ENCODE data around the gene ARHGAP6. TPM values are rescaled to one million over a fixed set of nuclear protein-coding genes. Genes with fewer than 3 reads are reported as not detected.

ARHGAP6 gene
- total and polyA plus RNA-seq, 2 experiments from 2014 or later: 0.26 to 0.59 TPM

GRCh38 chrX:11464836-11465463 lies 200.8 kb downstream of the ARHGAP6 start:
- H3K9me2 ChIP-seq (ENCODE audit: insufficient read depth): no peaks in the 10 kb centered on the region
- Mint-ChIP-seq H3K4me1 (no peaks in the 10 kb centered on the region), H3K27me3 (ENCODE audit: insufficient read depth, low read depth, poor library complexity) (peaks cover 4% of the 10 kb centered on the region), H3K9me3 (no peaks in the 10 kb centered on the region), H3K4me3 (no peak overlapping the region), H3K36me3 (ENCODE audit: low read depth) (no peaks in the 10 kb centered on the region), H3K27ac (no peak overlapping the region)
- no peaks in the 10 kb centered on the region for H3K79me2 ChIP-seq (replicated peaks; ENCODE audit: insufficient read depth)
- no peaks in the 10 kb centered on the region for H3K36me3 ChIP-seq (ENCODE audit: insufficient read depth)
- no peak overlapping the region for H2AFZ ChIP-seq
- no peaks in the 10 kb centered on the region for H4K20me1 ChIP-seq (replicated peaks; ENCODE audit: insufficient read depth)
- ATAC-seq (no peak), DNase-seq (ENCODE audit: low spot score) (no peak)
- no peak overlapping the region for H3K27ac ChIP-seq (ENCODE audit: low read depth)
- no peaks in the 10 kb centered on the region for H3F3A ChIP-seq (replicated peaks; ENCODE audit: low read depth)
- no peak overlapping the region for H3K4me3 ChIP-seq
- H3K4me2 ChIP-seq: no peak overlapping the region
- no peaks in the 10 kb centered on the region for H3K27me3 ChIP-seq (ENCODE audit: insufficient read depth)
- no peaks in the 10 kb centered on the region for H3K4me1 ChIP-seq (ENCODE audit: insufficient read depth)
- no peak for TF ChIP-seq ZNF462 (CRISPR knock-in tag; IDR thresholded peaks at IDR 0.05)
- no peak for TF ChIP-seq POLR2AphosphoS5 (IDR thresholded peaks at IDR 0.05; ENCODE audit: low read depth)
- TF ChIP-seq JUNB (IDR thresholded peaks at IDR 0.05; ENCODE audit: unreplicated experiment): no peak
- no peak for TF ChIP-seq CTCF (conservative IDR thresholded peaks at IDR 0.05; ENCODE audit: low read depth in 2 of 2)
- no peak for TF ChIP-seq REST (IDR thresholded peaks at IDR 0.05; ENCODE audit: unreplicated experiment)
- no peak for TF ChIP-seq NANOG (IDR thresholded peaks at IDR 0.05; ENCODE audit: borderline replicate concordance)
- no peak for TF ChIP-seq ZNF114 (CRISPR knock-in tag; IDR thresholded peaks at IDR 0.05)
- no peak for TF ChIP-seq EZH2 (IDR thresholded peaks at IDR 0.05; ENCODE audit: low read depth, unreplicated experiment)
- no peak for TF ChIP-seq EZH2phosphoT487 (IDR thresholded peaks at IDR 0.05; ENCODE audit: unreplicated experiment)
- TF ChIP-seq STAT1 (IDR thresholded peaks at IDR 0.05; ENCODE audit: unreplicated experiment): no peak
- TF ChIP-seq CREB1 (CRISPR knock-in tag; IDR thresholded peaks at IDR 0.05; ENCODE audit: low read depth): no peak
